ENCODE measurements around the gene P2RY14.

DNA sequence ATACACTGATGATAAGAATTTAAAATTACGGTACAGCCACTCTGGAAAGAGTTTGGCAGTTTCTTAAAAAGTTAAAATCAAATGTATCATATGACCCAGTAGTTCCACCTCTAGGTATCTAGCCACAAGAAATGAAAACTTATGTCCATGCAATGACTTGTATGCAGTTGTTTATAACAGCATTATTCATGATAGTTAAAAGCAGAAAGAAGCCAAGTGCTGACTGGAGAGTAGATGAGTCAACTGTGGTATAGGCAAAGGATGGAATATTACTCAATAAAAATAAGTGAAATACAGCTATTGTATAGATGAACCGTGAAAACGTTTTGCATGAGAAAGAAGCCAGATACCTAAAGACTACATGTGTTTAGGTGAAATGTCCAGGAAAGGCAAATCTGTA lies 23.4 kb upstream of the P2RY14 start:
- TF ChIP-seq, protein P1, sequence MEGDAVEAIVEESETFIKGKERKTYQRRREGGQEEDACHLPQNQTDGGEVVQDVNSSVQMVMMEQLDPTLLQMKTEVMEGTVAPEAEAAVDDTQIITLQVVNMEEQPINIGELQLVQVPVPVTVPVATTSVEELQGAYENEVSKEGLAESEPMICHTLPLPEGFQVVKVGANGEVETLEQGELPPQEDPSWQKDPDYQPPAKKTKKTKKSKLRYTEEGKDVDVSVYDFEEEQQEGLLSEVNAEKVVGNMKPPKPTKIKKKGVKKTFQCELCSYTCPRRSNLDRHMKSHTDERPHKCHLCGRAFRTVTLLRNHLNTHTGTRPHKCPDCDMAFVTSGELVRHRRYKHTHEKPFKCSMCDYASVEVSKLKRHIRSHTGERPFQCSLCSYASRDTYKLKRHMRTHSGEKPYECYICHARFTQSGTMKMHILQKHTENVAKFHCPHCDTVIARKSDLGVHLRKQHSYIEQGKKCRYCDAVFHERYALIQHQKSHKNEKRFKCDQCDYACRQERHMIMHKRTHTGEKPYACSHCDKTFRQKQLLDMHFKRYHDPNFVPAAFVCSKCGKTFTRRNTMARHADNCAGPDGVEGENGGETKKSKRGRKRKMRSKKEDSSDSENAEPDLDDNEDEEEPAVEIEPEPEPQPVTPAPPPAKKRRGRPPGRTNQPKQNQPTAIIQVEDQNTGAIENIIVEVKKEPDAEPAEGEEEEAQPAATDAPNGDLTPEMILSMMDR (IDR thresholded peaks at IDR 0.05; ENCODE audit: extremely low read depth in 1 of 2, insufficient read depth in 1 of 2, low read depth in 1 of 2, low read length in 2 of 2), result no peak
- TF ChIP-seq EZH2 (IDR thresholded peaks at IDR 0.05; ENCODE audit: borderline replicate concordance, low read depth, low read length, severe bottlenecking) (no peak), POLR2A (IDR thresholded peaks at IDR 0.05; ENCODE audit: low read depth, low read length) (no peak), POLR2AphosphoS5 (IDR thresholded peaks at IDR 0.05; ENCODE audit: insufficient read depth, low read depth, low read length) (no peak), MYC (IDR thresholded peaks at IDR 0.05; ENCODE audit: low read depth, low read length) (no peak), JUN (IDR thresholded peaks at IDR 0.05; ENCODE audit: borderline replicate concordance, insufficient read depth, insufficient read length, low read depth) (no peak), FOS (IDR thresholded peaks at IDR 0.05; ENCODE audit: borderline replicate concordance, insufficient read depth, low read length) (no peak), GATA2 (IDR thresholded peaks at IDR 0.05; ENCODE audit: insufficient read depth, insufficient read length, low read depth, low read length) (no peak)
- TF ChIP-seq, protein P2, sequence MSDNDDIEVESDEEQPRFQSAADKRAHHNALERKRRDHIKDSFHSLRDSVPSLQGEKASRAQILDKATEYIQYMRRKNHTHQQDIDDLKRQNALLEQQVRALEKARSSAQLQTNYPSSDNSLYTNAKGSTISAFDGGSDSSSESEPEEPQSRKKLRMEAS (IDR thresholded peaks at IDR 0.05; ENCODE audit: insufficient read depth, insufficient read length), result no peak

All from endothelial cell of umbilical vein (primary cell).